D721Med (cell line): ENCODE measurements around the gene HOXD12.

Source experiments
- DNase-seq: peaks from one replicate; pipeline ENCODE4 v3.0.0; 2011; ENCODE audit warnings: low spot score; ENCODE audit not compliant: insufficient read length
- FAIRE-seq: peaks from 2 replicates; lab custom pipeline; 2011; peaks lifted over from hg19 to GRCh38; lab: Jason Lieb, UNC
- TF ChIP-seq, protein P1 (sequence below): IDR thresholded peaks from 2 replicates; pipeline ENCODE4 v1.5.1; 2012; ENCODE audit warnings: mild to moderate bottlenecking, control low read depth; ENCODE audit not compliant: insufficient read depth; ENCODE audit errors: missing control alignments

The HOXD12 gene

DNA sequence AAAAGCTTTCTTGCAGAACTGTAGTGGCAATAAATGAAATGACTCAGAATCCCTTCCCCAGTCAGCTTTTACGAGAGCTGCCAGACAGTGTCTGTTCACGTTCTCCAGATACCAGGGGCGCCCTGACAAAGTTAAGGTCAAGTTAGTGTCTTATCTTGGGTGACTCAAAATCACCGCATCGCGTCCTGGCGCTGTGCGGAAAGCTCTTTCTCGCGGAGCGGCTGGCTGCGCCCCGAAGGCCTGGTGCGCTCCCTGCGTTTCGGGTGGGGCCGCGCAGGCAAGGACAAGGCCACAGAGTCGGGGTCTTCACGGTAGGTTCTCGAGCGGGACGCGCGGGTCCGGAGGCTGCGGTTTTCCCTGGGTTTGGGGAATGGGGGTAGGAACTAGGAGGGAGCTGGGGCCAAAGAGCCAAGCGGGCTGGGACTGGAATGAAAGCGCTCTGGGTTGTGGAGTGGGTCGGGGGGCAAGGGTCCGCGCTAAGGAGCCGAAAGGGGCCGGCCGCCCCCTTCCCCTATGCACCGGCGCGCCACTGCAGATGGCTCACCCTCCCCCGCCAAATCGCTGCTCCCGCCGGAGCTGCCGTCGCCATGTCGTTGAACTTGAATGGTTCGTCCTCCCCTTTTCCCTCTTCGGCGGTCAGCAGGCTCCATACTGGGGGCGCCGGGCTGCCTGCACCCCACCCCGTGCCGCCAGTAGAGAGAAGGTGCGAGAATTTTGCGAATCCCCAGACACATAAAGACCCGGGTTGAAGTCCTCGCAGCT is 4.9 kb downstream of the HOXD12 start:
- FAIRE-seq = no peak

DNA sequence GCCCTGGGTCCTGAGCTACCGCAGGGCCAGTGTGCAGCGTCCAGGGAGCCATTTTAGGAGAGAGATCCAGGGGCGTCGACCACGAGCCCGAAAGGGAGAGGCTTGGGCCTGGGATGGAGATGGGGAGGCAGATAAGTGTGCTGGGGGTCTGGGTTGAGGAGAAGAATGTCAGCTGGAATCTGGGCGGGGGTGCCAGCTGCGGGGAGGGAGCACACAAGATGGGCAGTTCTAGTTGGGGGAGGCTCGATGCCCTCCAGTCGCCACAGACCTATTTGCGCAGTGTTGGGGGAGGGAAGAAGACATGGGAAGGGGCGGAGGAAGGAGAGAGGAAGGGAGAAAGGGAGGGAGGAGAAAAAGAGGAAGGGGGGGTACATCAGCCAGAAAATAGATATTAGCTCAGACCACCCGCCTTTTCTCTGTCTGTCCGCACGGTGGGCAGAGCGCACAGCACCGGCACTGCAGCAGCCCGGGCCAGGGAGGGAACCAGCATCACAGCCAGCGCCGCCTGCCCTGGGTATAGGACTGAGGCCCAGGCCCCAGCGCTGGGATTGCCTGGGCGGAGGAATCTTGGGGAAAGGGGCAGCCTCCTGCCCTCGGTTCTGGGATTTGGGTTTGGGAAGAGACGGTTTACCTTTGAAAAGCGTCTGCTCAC is 5.6 kb downstream of the HOXD12 start:
- DNase-seq (no peak), FAIRE-seq (no peak)
- TF ChIP-seq, protein P1, sequence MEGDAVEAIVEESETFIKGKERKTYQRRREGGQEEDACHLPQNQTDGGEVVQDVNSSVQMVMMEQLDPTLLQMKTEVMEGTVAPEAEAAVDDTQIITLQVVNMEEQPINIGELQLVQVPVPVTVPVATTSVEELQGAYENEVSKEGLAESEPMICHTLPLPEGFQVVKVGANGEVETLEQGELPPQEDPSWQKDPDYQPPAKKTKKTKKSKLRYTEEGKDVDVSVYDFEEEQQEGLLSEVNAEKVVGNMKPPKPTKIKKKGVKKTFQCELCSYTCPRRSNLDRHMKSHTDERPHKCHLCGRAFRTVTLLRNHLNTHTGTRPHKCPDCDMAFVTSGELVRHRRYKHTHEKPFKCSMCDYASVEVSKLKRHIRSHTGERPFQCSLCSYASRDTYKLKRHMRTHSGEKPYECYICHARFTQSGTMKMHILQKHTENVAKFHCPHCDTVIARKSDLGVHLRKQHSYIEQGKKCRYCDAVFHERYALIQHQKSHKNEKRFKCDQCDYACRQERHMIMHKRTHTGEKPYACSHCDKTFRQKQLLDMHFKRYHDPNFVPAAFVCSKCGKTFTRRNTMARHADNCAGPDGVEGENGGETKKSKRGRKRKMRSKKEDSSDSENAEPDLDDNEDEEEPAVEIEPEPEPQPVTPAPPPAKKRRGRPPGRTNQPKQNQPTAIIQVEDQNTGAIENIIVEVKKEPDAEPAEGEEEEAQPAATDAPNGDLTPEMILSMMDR = no peak

More for the DNA sequence above, 4.9 kb downstream of the HOXD12 start:
- DNase-seq = no peak
- TF ChIP-seq, protein P1 = no peak

DNA sequence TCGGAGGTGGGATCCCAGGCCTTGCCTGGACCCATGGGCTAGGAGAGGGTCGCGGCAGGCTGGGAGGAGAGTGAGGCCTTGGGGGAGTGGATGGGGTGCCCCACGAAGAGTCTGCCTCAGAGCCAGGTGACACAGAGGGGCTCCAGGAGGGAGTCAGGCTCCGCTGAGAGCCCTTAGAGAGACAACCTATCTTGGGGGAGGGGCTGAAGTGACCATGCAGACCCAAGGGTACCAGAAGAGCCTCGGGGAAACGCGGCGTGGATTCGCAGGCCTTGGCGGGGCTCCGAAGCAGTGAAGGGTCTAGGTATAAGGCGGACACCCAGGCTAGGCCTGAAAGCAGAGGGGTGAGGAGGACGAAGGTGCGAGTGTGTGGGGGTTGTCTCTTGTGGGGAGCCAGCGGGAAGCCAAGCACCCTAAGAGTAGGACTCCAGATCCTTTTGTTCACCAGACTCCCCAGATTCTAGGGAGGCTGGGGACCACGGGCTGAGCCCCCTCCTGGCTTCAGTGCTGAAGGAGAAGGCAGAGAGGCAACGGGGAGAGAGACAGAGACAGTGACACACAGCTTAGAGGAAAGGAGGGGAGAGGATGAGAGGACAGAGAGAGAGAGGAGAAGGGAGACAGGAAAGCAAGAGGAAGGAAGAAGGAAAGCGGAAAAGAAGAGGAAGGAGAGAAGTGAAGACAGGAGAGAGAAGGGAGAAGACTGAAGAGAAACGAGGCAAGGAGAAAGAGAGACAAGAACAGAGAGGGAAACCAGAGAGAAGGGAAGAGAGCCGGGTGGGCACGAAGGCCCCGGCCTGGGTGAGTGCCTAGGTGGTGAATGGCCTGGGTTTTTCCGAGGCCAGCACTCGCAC is 6.4 kb downstream of the HOXD12 start:
- TF ChIP-seq, protein P1 = no peak
- no peak for FAIRE-seq
- DNase-seq = no peak

DNA sequence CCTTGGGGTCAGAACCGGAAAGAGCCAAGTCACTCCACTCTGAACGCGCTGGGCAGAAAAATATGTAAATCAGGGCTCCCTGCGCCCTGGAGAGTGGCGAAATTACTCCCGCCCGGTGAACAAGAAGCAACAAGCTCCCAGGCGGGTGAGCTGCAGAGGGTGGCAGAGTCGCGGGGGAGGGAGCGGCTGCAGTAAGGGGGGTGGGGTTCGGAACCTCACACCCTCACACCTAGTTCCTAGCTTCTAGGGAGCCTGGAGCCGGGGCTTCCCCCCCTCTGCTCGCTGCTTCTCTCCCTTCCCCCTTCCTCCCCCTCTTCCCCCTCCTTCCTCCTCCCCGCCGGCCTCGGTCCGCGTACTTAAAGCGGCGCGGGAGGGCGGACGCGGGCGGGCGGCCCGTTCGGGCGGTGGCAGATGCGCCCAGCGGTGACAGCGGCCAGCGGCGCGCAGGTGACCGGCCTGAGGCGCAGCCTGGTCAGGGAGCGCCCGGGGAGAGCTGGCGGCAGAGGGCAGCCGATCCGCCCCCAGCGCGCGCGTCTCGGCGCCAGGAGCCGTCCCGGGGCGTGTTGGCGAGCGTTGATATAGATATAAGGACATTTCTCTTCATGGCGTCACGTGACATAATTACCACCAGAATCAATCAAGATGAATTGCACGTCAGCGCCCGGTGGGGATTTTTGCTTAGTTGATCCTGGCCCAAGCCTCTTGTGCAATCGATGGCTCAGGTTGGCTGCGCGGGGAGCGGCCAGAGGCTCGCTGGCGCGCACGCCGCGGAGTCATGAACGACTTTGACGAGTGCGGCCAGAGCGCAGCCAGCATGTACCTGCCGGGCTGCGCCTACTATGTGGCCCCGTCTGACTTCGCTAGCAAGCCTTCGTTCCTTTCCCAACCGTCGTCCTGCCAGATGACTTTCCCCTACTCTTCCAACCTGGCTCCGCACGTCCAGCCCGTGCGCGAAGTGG is 7.3 kb downstream of the HOXD12 start, which contains the start of gene HOXD11:
HOXD11 (plus strand) TSS at position 700 of the 959 bp plus-strand sequence; CDS start at position 776, 76 bp downstream.
- DNase-seq = no peak
- no peak for FAIRE-seq
- TF ChIP-seq, protein P1 = no peak

DNA sequence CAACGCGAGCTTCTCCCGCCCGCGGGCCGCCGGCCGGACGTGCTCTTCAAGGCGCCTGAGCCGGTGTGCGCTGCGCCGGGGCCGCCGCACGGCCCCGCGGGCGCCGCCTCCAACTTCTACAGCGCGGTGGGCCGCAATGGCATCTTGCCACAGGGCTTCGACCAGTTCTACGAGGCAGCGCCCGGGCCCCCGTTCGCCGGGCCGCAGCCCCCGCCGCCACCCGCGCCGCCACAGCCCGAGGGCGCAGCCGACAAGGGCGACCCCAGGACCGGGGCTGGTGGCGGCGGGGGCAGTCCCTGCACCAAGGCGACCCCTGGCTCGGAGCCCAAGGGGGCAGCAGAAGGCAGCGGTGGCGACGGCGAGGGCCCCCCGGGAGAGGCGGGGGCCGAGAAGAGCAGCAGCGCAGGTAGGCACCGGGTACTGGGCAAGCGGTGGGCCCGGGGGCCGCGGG is 8.2 kb downstream of the HOXD12 start:
- no peak for DNase-seq

More for the DNA sequence above, 8.2 kb downstream of the HOXD12 start:
- TF ChIP-seq, protein P1 = no peak
- no peak for FAIRE-seq
